Endothelial cell of umbilical vein (primary cell): ENCODE measurements around the gene LSM11. TPM values are rescaled to one million over a fixed set of nuclear protein-coding genes. Genes with fewer than 3 reads are reported as not detected.

ENCODE experiments used
- BruUV-seq: library from RNA; stranded (reverse); fragments of 400-500 nt; replicated peaks from 2 replicates; lab custom pipeline; 2021; lab: Mats Ljungman, UMichigan
- CTCF ChIA-PET: fragments of 300-600, 350-600 bp; sonication (Branson Sonifier 250); formaldehyde crosslinking; loops from one replicate; lab custom pipeline; 2021; ENCODE audit warnings: antibody characterized with exemption, inconsistent platforms; lab: Charles Lee
- POLR2A ChIA-PET: fragments of 300-600, 350-600 bp; sonication (Branson Sonifier 250); formaldehyde crosslinking; loops from one replicate; lab custom pipeline; 2021; ENCODE audit warnings: antibody characterized with exemption, inconsistent platforms; lab: Charles Lee
- DNase-seq: peaks from one replicate; pipeline ENCODE4 v3.0.0-alpha.2; 2011; ENCODE audit warnings: low read depth, low spot score
- FAIRE-seq: peaks from 2 replicates; lab custom pipeline; 2011; peaks lifted over from hg19 to GRCh38; lab: Jason Lieb, UNC
- H2AFZ ChIP-seq: 2 replicates; pipeline ENCODE4 v1.6.0; 2012; ENCODE audit warnings: low read depth, low read length, control low read depth, inconsistent platforms
- H3K27ac ChIP-seq: 2 replicates; pipeline ENCODE4 v1.5.1; 2011; ENCODE audit warnings: low read depth, mild to moderate bottlenecking, control low read depth, low read length, moderate library complexity; ENCODE audit not compliant: insufficient read depth
- H3K27me3 ChIP-seq, 2 experiments: 2 replicates each; pipeline versions ENCODE4 v1.6.0 to v1.6.1; 2011; ENCODE audit warnings: low read length in 2 of 2, mixed read lengths in 1 of 2; ENCODE audit not compliant: control insufficient read depth in 2 of 2, insufficient read depth in 2 of 2
- H3K36me3 ChIP-seq, 2 experiments: 2 replicates in 1 of 2; 3 replicates in 1 of 2; pipeline ENCODE4 v1.5.1; 2011; ENCODE audit warnings: low read length in 2 of 2, mild to moderate bottlenecking in 1 of 2, moderate library complexity in 1 of 2; ENCODE audit not compliant: control insufficient read depth in 2 of 2, insufficient read depth in 2 of 2; ENCODE audit errors: extremely low read depth in 1 of 2
- H3K4me1 ChIP-seq: 3 replicates; pipeline ENCODE4 v1.5.1; 2011; ENCODE audit warnings: mild to moderate bottlenecking, low read length; ENCODE audit not compliant: control insufficient read depth, insufficient read depth; ENCODE audit errors: extremely low read depth
- H3K4me2 ChIP-seq: 2 replicates; pipeline ENCODE4 v1.6.1; 2011; ENCODE audit warnings: low read length, control low read depth, mixed read lengths; ENCODE audit not compliant: insufficient read depth
- H3K4me3 ChIP-seq, 3 experiments: fragments of 200-600 bp in 1 of 3; sonication (generic), shearing (Covaris generic) in 1 of 3; replicated peaks in 1 of 3; 2 replicates each; pipeline ENCODE4 v1.5.1; 2011 to 2016; ENCODE audit warnings: control low read depth in 3 of 3, low read length in 3 of 3, mild to moderate bottlenecking in 2 of 3, inconsistent platforms in 1 of 3, low read depth in 1 of 3, moderate library complexity in 1 of 3; ENCODE audit not compliant: insufficient read depth in 1 of 3
- H3K79me2 ChIP-seq: 2 replicates; pipeline ENCODE4 v1.6.0; 2012; ENCODE audit warnings: low read length, inconsistent platforms; ENCODE audit not compliant: control insufficient read depth, insufficient read depth
- H3K9ac ChIP-seq: replicated peaks from 2 replicates; pipeline ENCODE3; 2011; ENCODE audit warnings: low read length, control low read depth; ENCODE audit not compliant: insufficient read depth; ENCODE audit errors: extremely low read depth
- H3K9me1 ChIP-seq: replicated peaks from 3 replicates; pipeline ENCODE4 v1.6.0; 2011; ENCODE audit warnings: mild to moderate bottlenecking, low read length; ENCODE audit not compliant: control insufficient read depth, insufficient read depth; ENCODE audit errors: extremely low read depth
- H3K9me3 ChIP-seq: replicated peaks from 2 replicates; pipeline ENCODE4 v1.5.1; 2012; ENCODE audit warnings: low read length, inconsistent platforms; ENCODE audit not compliant: control insufficient read depth, insufficient read depth
- H4K20me1 ChIP-seq: replicated peaks from 2 replicates; pipeline ENCODE3; 2011; ENCODE audit warnings: mild to moderate bottlenecking, low read length; ENCODE audit not compliant: control insufficient read depth, insufficient read depth; ENCODE audit errors: extremely low read depth
- FOS ChIP-seq: IDR thresholded peaks from 2 replicates; pipeline ENCODE4 v1.6.1; 2011; ENCODE audit warnings: mild to moderate bottlenecking, low read length, moderate library complexity, borderline replicate concordance; ENCODE audit not compliant: insufficient read depth
- JUN ChIP-seq: IDR thresholded peaks from 2 replicates; pipeline ENCODE4 v1.6.1; 2011; ENCODE audit warnings: borderline replicate concordance, low read depth; ENCODE audit not compliant: insufficient read length, insufficient read depth
- dilution Hi-C: fragments of 300-500 bp; cut with MboI; formaldehyde crosslinking; loops from one replicate; pipeline ENCODE4 v1.15.0; 2019; ENCODE audit warnings: low sequenced_read_pairs; ENCODE audit not compliant: extremely low pct_ligation_motif_present
- intact Hi-C: fragments of 100-400 bp; cut with micrococcal nuclease; formaldehyde crosslinking; loops from one replicate; pipeline ENCODE4 v1.10.0; 2022
- polyA plus RNA-seq, 4 experiments: library from polyadenylated mRNA; depleted of rRNA in 3 of 4; stranded (reverse) in 3 of 4; unstranded in 1 of 4; fragments of >200 nt; gene quantifications; 2 replicates each; pipeline versions ENCODE4 v1.2.1 to v1.2.3, GENCODE V29; 2011 to 2012; ENCODE audit warnings: missing spikeins in 1 of 4
- small RNA-seq: library from RNA; depleted of rRNA; stranded (forward); fragments of <200 nt; gene quantifications from one replicate; pipeline ENCODE3, GENCODE V24; 2012; ENCODE audit warnings: low replicate concordance, low read depth; ENCODE audit not compliant: insufficient read depth, insufficient read length
- total RNA-seq: library from RNA; stranded (reverse); gene quantifications from 2 replicates; pipeline ENCODE4 v1.2.3, GENCODE V29; 2021

The LSM11 gene
- total and polyA plus RNA-seq, 2 donors (not counting 3 experiments of a cell fraction or from before 2014, with no cell fraction given) = 3.5 to 7.3 TPM

DNA sequence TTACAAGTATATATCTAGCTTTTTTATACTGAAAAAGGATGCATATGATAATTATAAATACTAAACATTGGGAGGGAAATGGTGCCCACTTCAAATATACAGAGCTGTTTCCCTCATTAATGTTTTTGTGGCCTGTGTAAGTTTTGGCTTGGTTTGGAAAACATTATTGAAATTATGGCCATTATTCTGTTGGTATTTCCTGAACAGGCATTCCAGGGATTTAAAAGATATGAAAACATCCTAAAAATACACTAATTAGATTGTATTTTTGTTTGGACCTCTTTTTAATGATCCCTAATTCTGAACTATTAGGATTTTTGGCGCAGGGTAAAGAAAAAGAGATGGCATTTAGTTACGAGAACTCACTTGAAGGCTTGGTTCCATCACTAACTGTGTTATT is 64.5 kb downstream of the LSM11 start:
- Histone ChIP-seq H3K79me2 (no peaks in the 10 kb centered on the region), H3K9ac (peak overlapping the region; percentile 15), H3K27ac (peak overlapping the region; percentile 36), H3K9me1 (no peaks in the 10 kb centered on the region), H3K4me2 (peak overlapping the region; percentile 66), H2AFZ (no peak overlapping the region), H4K20me1 (no peaks in the 10 kb centered on the region), H3K36me3 (peaks cover 4 to 18% of the 10 kb centered on the region in 2 experiments), H3K4me3 (no peak overlapping the region), H3K27me3 (no peaks in the 10 kb centered on the region), H3K4me1 (peaks cover 16% of the 10 kb centered on the region), H3K9me3 (no peaks in the 10 kb centered on the region)
- intact Hi-C loops = no loop called here
- POLR2A ChIA-PET = interaction anchor here (1.5 kb wide), 1 partner anchor 15 kb away, joined by 5 read pairs; no protein-coding TSS in a partner anchor
- FAIRE-seq = no peak
- no TSS peak for BruUV-seq
- dilution Hi-C loops = no loop called here
- DNase-seq = peak; percentile 52
- TF ChIP-seq FOS (no peak), JUN (peak; percentile 6)
- CTCF ChIA-PET = interaction anchor here (0.7 to 2.3 kb wide), 8 partner anchors 9 to 141 kb away, joined by 3 to 7 read pairs (median 4); no protein-coding TSS in a partner anchor

Small RNAs within 50 kb of the gene (small RNA-seq; reads per million reads assigned to genes)
- gene AC026407.1 (not detected), gene RNU6-260P (not detected)

Other genes starting within 250 kb of the LSM11 start
- gene ADAM19, start 167.9 kb upstream of the LSM11 start, total RNA-seq = 22.6 and 23.8 TPM in 2 replicates
- gene ADAM19, start 167.9 kb upstream of the LSM11 start, polyA plus RNA-seq = 10.0 and 10.4 TPM in 2 replicates
- not detected in 2 replicates for gene SOX30, start 91.3 kb upstream of the LSM11 start, total RNA-seq
- gene SOX30, start 91.3 kb upstream of the LSM11 start, polyA plus RNA-seq = not detected in 2 replicates
- gene C5orf52, start 72.2 kb upstream of the LSM11 start, total RNA-seq = not detected in 2 replicates
- not detected in 2 replicates for gene C5orf52, start 72.2 kb upstream of the LSM11 start, polyA plus RNA-seq
- gene THG1L, start 12.3 kb upstream of the LSM11 start, total RNA-seq = 3.7 and 7.6 TPM in 2 replicates
- 2.9 and 4.4 TPM in 2 replicates for gene THG1L, start 12.3 kb upstream of the LSM11 start, polyA plus RNA-seq
- gene CLINT1, start 115.4 kb downstream of the LSM11 start, total RNA-seq = 76.6 and 79.6 TPM in 2 replicates
- gene CLINT1, start 115.4 kb downstream of the LSM11 start, polyA plus RNA-seq = 152 and 158 TPM in 2 replicates